ENCODE results near the gene ITFG2. TPM values are rescaled to one million over a fixed set of nuclear protein-coding genes. Genes with fewer than 3 reads are reported as not detected.

ITFG2 gene
- total and polyA plus RNA-seq, 9 of the 15 experiments (the other 6 are each of a cell fraction or from before 2014, with no cell fraction given): 15.0 to 22.8 (median 19.4) TPM

DNA sequence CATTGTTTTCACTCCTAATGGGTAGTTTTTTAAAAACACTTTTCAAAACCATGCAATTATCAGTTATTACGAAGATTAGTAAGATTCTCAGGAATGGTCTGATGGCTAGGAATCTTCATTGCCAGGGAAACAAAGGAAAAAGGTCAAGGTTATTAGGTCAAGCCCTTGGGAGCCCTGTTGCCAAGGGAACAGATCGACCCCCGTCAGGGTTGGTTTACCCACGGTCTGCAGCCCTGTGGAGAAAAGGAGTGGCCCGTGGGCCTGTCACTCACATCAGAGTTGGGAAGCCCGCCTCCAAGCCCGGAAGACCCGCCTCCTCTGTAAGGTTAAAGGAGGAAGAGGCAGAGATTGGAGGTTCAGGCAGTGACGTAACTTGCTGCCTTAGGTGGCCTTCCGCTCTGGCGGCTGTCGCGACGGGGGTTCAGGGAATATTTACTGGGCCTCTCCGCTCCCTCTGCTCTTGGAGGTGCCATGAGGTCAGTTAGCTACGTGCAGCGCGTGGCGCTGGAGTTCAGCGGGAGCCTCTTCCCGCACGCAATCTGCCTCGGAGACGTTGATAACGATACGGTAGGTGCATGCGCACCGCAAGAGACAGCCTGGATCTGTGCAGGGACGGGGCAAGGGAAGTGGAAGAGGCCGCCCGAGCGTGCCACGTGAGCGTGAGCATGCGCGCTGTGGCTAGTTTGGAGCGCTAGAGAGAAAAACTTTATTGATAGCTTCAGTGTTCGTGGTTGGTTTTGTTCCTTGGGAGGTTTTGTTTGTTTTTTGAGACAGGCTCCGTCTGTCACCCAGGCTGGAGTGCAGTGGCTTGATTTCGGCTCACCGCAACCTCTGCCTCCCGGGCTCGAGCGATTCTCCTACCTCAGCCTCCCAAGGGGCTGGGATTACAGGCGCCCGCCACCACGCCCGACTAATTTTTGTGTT is at the start of gene ITFG2 (continued):
- TF ChIP-seq NR2C2 (CRISPR knock-in tag; IDR thresholded peaks at IDR 0.05) (no peak), NR2C2 (tag; IDR thresholded peaks at IDR 0.05) (peak; percentile 98), HDAC8 (tag; IDR thresholded peaks at IDR 0.05) (0 out of 2 replicates have a peak, but pooled peaks have one; percentile 39), KDM5B (IDR thresholded peaks at IDR 0.05; ENCODE audit: insufficient replicate concordance, low read depth, low read length) (peak; percentile 91), ZEB2 (IDR thresholded peaks at IDR 0.05) (0 out of 2 replicates have a peak, but pooled peaks have one; percentile 15), ZNF79 (CRISPR knock-in tag; IDR thresholded peaks at IDR 0.05; ENCODE audit: low read depth) (no peak), ELF1 (tag; IDR thresholded peaks at IDR 0.05) (peak; percentile 71), RBBP5 (IDR thresholded peaks at IDR 0.05; ENCODE audit: borderline replicate concordance, insufficient read depth, low read length, poor library complexity, severe bottlenecking) (peak; percentile 66), PHF20 (IDR thresholded peaks at IDR 0.05; ENCODE audit: partially characterized antibody) (peak; percentile 91), TAL1 (IDR thresholded peaks at IDR 0.05) (peak; percentile 17; the same call in 1 of the 2 replicates), ZNF12 (CRISPR knock-in tag; IDR thresholded peaks at IDR 0.05) (peak; percentile 41; the same call in 1 of the 2 replicates), ZNF444 (CRISPR knock-in tag; IDR thresholded peaks at IDR 0.05) (no peak), MXI1 (IDR thresholded peaks at IDR 0.05; ENCODE audit: low read depth, low read length) (peak; percentile 78), CREB1 (IDR thresholded peaks at IDR 0.05) (peak; percentile 63), CREB1 (CRISPR knock-in tag; IDR thresholded peaks at IDR 0.05) (peak; percentile 81), ZZZ3 (IDR thresholded peaks at IDR 0.05) (peak; percentile 85), EHMT2 (IDR thresholded peaks at IDR 0.05) (no peak), RCOR1 (IDR thresholded peaks at IDR 0.05; ENCODE audit: borderline replicate concordance in 1 of 2, low read depth in 2 of 2, low read length in 2 of 2) (peak in 1 of 2 experiments; percentile 57; a peak in 1 of 4 replicates)
- TF ChIP-seq, protein P1, sequence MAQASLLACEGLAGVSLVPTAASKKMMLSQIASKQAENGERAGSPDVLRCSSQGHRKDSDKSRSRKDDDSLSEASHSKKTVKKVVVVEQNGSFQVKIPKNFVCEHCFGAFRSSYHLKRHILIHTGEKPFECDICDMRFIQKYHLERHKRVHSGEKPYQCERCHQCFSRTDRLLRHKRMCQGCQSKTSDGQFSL (CRISPR knock-in tag; IDR thresholded peaks at IDR 0.05): 0 out of 2 replicates have a peak, but pooled peaks have one; percentile 23
- TF ChIP-seq, protein P1 (tag; IDR thresholded peaks at IDR 0.05): no peak
- TF ChIP-seq, protein P2, sequence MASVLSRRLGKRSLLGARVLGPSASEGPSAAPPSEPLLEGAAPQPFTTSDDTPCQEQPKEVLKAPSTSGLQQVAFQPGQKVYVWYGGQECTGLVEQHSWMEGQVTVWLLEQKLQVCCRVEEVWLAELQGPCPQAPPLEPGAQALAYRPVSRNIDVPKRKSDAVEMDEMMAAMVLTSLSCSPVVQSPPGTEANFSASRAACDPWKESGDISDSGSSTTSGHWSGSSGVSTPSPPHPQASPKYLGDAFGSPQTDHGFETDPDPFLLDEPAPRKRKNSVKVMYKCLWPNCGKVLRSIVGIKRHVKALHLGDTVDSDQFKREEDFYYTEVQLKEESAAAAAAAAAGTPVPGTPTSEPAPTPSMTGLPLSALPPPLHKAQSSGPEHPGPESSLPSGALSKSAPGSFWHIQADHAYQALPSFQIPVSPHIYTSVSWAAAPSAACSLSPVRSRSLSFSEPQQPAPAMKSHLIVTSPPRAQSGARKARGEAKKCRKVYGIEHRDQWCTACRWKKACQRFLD (CRISPR knock-in tag; IDR thresholded peaks at IDR 0.05): 0 out of 2 replicates have a peak, but pooled peaks have one; percentile 43
- TF ChIP-seq, protein P3, sequence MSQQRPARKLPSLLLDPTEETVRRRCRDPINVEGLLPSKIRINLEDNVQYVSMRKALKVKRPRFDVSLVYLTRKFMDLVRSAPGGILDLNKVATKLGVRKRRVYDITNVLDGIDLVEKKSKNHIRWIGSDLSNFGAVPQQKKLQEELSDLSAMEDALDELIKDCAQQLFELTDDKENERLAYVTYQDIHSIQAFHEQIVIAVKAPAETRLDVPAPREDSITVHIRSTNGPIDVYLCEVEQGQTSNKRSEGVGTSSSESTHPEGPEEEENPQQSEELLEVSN (IDR thresholded peaks at IDR 0.05; ENCODE audit: borderline replicate concordance in 1 of 2, extremely low read depth in 1 of 2, insufficient read depth in 1 of 2, insufficient read length in 1 of 2, low read depth in 1 of 2, low read length in 1 of 2, poor library complexity in 1 of 2, severe bottlenecking in 1 of 2): peak; percentile 32 to 68
- TF ChIP-seq, protein P4, sequence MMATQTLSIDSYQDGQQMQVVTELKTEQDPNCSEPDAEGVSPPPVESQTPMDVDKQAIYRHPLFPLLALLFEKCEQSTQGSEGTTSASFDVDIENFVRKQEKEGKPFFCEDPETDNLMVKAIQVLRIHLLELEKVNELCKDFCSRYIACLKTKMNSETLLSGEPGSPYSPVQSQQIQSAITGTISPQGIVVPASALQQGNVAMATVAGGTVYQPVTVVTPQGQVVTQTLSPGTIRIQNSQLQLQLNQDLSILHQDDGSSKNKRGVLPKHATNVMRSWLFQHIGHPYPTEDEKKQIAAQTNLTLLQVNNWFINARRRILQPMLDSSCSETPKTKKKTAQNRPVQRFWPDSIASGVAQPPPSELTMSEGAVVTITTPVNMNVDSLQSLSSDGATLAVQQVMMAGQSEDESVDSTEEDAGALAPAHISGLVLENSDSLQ (IDR thresholded peaks at IDR 0.05): peak; percentile 99

All from K562 (cell line).